ENCODE measurements around the gene MTERF2.

The MTERF2 gene

GRCh38 chr12:106981788-106982187, 5.2 kb downstream of the MTERF2 start:
- H3K27ac ChIP-seq: no peak overlapping the region
- ChIA-PET CTCF (no interaction called here), POLR2A (ENCODE audit: low non-redundant PET) (no interaction called here)
- DNase-seq (ENCODE audit: low spot score): no peak
- no peak for TF ChIP-seq CTCF (conservative IDR thresholded peaks at IDR 0.05; ENCODE audit: low read depth)

- DNase-seq (ENCODE audit: low spot score): no peak
- ChIA-PET POLR2A (ENCODE audit: low non-redundant PET) (no interaction called here), CTCF (no interaction called here)
- TF ChIP-seq CTCF (conservative IDR thresholded peaks at IDR 0.05; ENCODE audit: low read depth): no peak
- no peak overlapping the region for H3K27ac ChIP-seq
Observed at GRCh38 chr12:106980944-106981343, 6.0 kb downstream of the MTERF2 start.

GRCh38 chr12:106978035-106978800, 8.7 kb downstream of the MTERF2 start:
- DNase-seq (ENCODE audit: low spot score): no peak
- no peak overlapping the region for H3K27ac ChIP-seq
- ChIA-PET POLR2A (ENCODE audit: low non-redundant PET) (no interaction called here), CTCF (interaction anchor here (0.6 to 0.7 kb wide), 2 partner anchors 628 to 676 kb away, joined by 3 to 4 read pairs; no protein-coding TSS in a partner anchor)
- no peak for TF ChIP-seq CTCF (conservative IDR thresholded peaks at IDR 0.05; ENCODE audit: low read depth)

- no peak for DNase-seq (ENCODE audit: low spot score)
- ChIA-PET POLR2A (ENCODE audit: low non-redundant PET) (no interaction called here), CTCF (interaction anchor here (0.6 kb wide), 2 partner anchors 14 to 1093 kb away, joined by 3 to 4 read pairs; no protein-coding TSS in a partner anchor)
- H3K27ac ChIP-seq: no peak overlapping the region
- TF ChIP-seq CTCF (conservative IDR thresholded peaks at IDR 0.05; ENCODE audit: low read depth): no peak
Observed at GRCh38 chr12:106976668-106977067, 10.3 kb downstream of the MTERF2 start.

GRCh38 chr12:106975993-106976658, 10.8 kb downstream of the MTERF2 start:
- ChIA-PET POLR2A (ENCODE audit: low non-redundant PET) (no interaction called here), CTCF (interaction anchor here (0.6 kb wide), 2 partner anchors 13 to 1093 kb away, joined by 3 to 4 read pairs; no protein-coding TSS in a partner anchor)
- H3K27ac ChIP-seq: no peak overlapping the region
- TF ChIP-seq CTCF (conservative IDR thresholded peaks at IDR 0.05; ENCODE audit: low read depth): no peak
- DNase-seq (ENCODE audit: low spot score): no peak

- CTCF ChIA-PET: no interaction called here
- POLR2A ChIA-PET (ENCODE audit: low non-redundant PET): no interaction called here
- H3K27ac ChIP-seq: no peak overlapping the region
- no peak for TF ChIP-seq CTCF (conservative IDR thresholded peaks at IDR 0.05; ENCODE audit: low read depth)
- DNase-seq (ENCODE audit: low spot score): no peak
Observed at GRCh38 chr12:106975098-106975497, 11.8 kb downstream of the MTERF2 start.

All from RWPE1 (cell line).